SKM-1 treated with dmso at 0.1 percent for 144 hours (cell line): ENCODE results near the gene SLCO4A1.

Experiments
- DNase-seq: peaks from one replicate; lab custom pipeline; 2025; ENCODE audit not compliant: unreplicated experiment; lab: John Stamatoyannopoulos, UW

The SLCO4A1 gene

DNA sequence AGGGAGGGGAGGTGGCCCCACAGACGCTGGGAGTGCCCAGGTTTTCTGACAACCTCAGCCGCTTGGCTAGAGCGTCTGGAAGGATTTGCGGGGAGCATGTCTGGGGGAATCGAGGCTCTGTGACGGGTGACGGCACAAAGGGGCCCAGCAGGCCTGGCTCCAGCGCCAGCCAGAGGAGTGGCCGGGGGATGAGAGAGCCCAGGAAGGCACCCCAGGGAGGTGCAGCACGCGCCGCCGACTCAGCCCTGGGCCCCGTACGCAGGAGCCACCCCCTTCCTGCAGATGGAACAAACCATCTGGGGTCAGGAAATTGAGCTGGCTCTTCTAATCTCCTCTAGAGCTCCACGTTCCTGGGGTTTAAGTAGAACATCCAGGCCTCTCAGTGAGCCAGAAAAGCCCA lies 5.9 kb upstream of the SLCO4A1 start:
- DNase-seq: no peak

DNA sequence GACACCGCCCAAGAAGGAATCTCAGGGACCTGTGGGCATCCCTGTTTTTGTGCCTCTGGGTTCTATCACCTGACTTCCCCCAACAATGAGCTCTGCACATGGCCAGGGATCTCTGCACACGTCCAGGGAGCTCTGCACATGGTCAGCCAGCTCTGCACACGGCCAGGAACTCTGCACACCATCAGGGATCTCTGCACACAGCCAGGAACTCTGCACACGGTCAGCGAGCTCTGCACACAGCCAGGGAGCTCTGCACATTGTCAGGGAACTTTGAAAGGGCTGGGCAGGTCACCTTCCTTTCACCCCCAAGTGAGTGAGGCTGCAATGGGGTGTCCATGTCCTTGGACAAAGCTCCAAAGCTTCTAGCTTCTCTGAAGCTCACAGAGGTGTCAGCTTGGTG lies 5.2 kb upstream of the SLCO4A1 start:
- DNase-seq: no peak

DNA sequence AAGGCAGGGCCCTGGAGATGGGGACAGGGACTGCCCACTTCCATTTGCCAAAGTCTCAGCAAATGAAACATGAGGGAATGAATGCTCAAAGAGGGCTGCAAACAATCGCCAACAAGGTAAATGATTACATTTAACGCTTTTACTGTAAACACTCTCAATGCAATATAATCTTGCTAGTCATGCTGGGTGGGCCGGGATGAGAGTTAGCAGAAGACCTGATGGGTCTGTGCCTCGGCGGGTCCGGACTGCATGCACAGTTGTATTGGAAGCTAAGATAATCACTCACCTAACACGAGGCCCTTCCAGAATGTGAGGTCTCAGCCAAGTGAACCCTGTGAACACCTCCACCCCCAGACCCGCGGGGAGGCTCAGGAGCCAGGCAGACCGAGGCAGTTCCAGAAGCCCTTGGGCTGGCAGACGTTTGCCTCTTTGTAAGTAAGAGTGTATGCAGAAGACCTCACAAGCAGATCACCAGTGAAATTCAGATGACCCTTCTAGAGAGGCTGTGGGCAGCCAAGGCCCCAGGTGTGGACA lies 4.7 kb upstream of the SLCO4A1 start:
- DNase-seq: no peak

DNA sequence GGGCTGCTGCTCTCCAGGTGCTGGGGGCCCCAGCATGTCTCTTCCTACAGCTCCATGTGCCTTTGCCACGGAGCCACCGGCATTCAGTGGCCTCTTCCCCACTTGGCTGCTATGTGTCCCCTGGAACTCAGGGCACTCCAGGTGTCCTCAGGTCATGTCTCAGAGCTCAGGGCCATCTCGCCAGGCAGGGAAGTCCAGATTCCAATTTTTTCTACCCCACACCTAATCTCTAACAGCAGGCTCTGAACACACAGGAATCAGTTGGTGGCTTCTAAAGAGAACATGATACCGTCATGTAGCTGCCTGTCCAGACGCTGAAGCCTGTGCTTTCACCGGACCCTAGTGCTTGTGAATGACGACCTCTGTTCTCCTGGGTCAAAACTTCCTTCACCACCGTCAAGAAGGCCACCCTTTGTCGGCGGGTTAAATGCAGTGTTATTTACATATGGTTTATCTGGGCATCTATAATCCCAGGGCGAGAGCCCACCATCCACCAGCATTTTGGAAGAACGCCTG lies 4.2 kb upstream of the SLCO4A1 start:
- no peak for DNase-seq

DNA sequence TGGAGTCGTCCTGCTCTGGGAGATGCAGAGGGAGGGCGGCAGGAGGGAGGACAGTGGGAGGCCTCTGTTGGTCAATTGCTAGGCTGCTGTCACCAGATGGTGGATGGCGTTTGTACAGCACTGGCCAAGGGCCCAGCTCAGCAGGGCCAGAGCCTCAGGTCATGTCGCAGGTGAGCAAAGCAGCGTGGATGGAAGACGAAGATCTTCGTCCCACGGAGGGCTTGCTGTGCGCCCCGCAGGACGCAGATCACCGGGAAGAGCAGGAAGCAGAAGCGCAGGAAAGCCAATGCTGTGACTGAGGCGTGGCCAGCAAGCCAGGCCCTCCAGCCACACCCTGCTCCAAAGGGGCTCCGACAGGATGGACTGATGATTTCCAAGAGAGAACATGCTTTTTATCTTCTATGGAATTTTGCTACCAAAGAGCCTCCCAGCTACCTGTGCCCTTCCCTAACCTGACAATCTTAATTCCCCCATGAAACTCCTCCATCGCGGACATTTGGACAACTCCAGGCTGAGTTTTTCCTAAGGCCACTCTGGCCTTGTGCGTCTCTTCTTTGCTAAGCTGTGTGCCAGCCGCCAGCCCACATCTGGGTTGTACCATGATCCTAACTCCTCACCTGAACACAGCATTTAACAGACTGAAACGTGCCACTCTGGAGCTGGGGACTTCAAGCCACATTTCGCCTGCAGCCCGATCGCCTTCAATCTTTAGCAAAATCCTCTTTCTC lies 3.5 kb upstream of the SLCO4A1 start:
- DNase-seq: no peak

DNA sequence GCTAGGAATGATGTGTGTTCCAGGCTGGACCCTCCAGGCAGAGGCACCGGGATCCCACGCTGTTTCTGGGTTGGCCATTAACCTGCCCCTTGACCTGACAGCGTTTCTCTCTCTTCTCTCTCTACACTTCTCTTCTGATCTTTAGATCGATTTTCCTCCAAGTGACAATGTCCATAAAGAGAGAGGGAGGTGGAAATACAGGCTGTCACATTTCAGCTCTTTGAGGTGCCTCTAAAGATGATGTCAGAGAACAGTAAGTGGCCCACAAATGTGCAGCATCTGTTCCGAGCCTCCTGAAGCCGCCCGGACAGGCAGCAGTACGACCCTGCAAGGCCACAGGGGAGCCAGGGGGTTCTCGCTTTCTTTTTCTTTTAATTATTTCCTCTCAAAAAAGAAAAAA lies 2.5 kb upstream of the SLCO4A1 start:
- no peak for DNase-seq

DNA sequence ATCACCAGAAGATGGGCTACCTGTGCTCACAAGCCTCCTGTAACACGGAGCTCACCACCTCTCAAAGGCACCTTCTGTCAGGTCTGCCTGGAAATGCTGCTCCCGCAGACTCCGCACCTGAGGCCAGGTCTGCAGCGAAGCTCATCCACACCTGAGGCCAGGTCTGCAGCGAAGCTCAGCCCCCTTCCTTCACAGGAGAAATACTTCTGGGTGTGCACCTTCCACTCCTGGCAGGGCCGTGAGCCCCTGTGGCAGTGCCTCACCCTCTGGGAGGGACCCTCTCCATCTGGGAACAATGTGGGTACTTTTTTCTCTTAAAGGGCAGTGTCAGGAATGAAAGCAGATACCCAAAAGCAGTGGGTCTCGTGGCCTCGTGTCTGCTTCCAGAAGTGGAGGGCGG lies 1.4 kb upstream of the SLCO4A1 start:
- DNase-seq: no peak

DNA sequence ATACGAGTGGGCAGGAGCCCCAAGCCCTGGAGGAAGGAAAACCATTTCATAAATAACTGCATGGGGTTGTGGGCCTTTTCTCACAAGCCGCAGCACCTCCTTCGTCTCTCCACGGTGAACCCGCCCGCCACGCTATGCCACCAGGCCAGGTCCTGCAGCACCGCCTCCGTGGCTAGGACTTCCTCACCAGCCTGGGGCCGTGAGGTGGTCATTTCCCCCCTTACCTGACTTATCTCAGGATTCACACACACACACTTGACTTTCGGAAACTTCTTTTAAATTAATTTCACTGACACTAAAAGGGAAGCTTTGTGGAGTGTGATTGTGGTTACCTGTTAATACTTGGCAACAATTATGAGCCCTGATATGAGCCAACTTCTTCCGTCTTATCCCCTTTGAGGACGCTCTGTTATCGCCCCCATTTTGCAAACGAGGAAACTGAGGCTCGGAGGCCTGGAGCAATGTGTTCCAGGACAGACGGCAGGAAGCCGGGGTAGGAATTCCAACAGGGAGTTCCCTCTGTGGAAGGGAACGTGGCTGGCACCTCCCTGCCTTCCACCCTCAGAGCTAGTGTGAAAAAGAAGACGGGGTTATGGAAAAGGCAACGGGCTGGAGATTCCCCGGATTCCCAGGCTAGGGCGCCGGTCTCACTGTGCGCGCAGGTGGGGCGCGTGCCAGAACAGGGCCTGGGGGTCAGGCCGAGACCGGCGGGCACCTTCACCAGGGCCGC lies 817 bp upstream of the SLCO4A1 start:
- DNase-seq: no peak

DNA sequence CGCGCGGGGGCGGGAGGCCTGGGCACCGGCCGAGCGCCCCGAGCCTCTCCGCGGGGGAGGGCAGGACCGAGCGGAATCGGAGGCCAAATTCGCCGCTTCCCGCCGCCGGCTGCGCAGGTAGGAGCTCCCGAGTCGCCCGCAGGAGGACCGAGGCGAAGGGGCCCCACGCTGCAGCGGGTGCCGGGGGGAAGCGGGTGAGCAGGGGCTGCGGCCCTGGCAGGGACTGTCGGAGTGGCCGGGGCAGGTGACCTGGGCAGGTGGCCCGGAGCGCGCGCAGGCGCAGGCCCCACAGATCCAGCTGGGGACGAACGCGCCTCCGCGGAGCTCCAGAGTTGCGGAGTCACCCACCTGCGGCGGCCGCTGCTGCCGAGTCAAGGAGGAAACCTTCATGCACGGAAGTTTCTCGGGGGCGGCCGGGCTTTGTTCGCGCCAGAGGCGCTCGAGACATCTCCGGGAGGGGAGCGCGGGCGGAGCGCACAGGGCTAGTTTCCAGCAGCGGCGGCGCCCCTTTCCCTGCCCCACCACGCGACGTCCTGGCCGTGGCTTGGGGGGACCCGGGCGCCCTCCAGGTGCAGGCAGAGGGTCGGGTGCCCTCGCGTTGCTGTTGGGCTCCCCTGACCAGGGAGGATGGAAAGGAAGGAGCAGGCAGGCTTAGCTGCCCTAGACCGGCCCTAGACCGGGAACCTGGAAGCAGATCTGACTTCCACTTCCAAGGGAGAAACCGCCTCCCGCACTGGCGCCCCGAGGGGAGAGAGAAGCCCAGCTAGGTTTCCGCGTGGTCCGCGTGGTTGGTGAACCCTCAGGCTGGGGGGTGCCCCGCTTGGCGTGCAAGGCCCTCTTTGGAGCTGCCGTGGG lies 590 bp downstream of the SLCO4A1 start:
- peak; percentile 11 for DNase-seq

DNA sequence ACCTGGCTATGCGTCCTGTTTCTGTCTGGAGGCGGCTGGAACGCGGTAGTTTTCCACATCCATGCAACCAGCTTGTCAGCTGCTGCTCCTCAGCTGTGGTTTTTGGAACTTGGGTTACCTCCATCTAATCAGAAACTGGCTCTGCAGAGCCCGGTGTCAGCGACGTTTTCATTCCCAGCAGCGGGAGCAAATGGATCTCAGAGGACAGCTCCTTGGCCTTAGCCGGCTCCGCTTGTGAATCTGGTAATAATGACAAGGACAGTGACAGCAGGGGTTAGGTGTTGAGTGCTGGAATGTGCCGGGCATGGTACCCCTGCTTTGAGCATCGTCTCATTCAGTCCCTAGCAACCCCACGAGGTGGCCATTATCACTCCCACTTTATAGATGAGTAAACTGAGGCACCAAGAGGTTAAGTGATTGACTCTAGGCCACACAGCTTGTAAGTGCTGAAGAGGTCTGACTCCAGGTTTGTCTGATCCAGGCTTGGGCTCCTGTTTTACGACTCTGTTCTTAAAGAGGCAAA lies 1.3 kb downstream of the SLCO4A1 start:
- no peak for DNase-seq

DNA sequence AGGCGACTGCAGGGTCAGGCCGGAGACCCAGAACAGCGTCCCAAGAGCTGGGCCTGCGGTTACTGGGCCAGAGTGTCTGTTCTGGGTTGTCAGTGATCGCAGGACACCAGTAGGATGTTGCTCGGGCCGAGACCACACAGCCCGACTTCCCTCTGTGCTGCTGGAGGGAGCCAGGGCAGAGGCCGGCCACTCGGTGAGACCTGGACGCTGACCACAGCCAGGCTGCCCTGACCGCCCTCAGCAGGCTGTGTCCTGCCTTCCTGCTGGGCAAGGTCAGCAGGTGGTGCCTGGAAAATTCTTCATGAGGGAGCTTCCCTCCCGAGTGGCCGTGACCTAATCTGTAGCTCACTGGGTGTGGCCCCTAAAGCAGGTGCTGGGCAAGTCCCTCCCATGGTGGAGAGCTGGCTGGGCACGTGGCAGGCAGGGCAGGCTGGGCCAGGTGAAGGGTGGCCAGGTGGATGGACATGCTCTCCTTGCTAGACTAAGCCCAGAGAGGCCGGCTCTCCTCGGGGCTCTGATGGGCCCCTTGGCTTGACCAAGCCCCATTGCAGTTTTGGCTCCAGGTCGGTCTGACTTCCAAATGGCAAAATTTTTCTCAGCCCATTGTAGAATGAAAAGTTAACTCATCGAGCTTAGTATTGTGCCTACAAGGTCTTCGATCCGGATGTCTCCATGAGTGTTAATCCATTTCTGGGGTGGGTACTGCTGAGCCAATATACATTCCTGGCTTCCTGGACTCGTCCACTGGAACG lies 1.9 kb downstream of the SLCO4A1 start:
- no peak for DNase-seq

DNA sequence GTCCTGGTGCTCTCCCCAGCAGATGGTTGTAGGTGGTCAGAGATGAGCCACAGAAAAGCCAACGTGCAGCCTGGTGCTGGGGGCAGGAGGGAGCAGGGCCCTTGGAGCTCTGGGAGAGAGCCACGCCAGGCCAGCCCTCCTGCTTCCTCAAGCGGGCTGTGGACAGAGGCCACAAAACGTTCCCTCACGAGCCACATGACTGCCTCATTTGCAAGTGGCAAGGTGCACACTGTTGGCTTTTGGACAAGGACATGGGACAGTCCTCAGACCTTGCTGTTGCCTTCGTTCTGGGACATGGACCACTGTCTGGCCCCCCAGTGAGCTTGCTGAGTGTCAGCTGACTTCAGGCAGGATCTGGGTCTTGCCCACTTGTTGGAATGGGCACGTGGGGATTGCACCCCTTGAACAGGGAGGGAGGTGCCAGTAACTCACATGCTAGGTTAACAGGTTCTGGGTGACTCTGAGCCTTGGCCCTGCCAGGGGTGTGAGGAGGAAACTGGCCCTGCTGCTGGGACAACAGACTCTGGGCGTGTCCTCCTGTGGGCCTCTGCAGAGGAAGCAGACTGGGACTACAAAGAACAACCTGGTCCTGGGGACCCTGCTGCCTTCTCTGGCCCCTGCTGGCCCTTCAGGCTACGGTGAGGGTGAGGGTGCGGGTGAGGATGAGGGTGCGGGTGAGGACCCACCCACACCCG lies 2.6 kb downstream of the SLCO4A1 start:
- peak; percentile 17 for DNase-seq

DNA sequence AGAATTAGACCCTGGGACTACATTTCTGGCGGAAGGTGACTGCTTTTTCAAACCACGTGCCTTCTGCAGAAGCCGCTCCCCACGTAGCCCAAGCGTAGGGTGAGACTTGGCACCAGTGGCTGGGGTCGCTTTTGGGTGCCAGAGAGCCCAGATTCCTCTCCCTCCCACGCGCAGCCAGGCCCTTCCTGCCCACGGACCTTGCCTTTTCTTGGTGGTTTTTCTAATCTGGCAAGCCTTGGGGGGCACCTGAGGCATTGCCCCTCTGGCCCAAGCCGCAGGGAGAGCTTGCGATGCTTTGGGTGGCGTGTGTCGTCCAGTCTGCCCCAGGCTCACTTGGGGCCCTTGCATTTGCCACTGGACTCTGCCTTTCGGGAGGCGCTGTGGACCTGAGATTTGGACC lies 3.3 kb downstream of the SLCO4A1 start:
- no peak for DNase-seq

DNA sequence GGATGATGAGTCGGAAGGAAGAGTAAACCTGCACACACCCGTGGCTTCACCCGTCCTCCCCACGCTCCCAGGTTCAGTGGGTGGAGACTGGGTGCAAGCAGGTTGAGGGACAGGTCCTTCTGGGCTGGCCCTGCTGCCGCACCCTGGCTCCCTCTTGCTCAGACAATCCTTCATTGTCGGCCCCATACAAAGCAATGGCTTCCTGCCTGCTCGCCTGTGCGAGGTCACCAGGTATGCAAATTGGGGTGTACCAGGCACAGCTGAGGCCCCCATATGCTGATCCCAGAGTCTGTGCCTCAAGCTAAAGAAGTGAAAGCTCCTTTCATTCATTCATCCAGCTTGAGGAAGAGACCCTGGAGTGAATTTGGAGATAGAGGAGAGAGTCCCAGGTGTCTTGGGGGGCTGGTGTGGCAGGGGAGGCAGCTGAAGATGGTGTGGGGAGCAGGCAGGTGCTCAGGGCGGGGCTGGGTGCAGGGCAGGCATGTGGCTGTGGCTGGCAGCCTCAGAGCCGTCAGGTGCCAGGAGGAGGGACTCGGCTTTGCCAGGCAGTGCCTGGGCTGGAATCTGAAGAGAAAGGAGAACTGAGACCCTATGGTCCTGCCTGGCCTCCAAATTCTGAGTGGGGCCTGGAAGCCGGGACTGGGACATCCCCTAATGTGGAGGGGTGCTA lies 4.7 kb downstream of the SLCO4A1 start:
- no peak for DNase-seq

DNA sequence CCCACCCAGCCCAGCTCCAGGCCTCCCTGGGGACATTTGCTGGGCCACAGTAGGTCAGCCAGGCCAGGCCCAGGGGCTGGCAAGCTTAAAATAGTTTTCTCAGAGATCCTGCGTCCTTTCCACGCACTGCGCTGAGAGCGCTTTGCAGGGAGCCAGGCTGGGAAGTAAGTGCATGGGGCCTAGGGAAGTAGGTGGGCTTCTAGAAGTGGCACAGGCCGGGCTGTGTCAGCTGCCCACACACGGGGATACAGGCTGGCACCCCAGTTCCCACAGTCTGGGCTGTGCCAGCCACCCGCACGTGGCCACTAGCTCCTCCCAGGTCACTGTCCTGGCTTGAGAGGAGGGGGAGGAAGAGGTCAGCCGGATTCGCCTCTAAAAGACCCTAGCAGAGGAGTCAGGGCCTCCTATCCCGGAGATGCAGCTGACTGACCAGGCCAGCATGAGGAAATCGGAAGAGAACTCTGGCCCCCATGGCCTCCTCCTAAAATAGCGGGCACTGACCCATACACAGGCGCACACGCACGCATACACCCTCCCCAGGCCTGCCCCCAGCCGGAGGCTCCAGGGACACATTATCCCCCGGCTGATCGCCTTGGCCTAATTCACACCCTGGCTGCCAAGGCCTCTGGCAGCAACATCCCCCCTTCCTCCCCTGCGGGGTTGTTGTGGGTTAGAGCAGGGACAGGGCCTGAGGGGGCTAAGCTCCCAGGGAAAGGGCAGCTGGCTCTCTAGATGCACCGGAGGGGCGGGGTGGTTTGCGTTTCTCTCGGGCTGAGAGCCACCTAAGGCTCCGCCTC lies 5.4 kb downstream of the SLCO4A1 start:
- DNase-seq: no peak

DNA sequence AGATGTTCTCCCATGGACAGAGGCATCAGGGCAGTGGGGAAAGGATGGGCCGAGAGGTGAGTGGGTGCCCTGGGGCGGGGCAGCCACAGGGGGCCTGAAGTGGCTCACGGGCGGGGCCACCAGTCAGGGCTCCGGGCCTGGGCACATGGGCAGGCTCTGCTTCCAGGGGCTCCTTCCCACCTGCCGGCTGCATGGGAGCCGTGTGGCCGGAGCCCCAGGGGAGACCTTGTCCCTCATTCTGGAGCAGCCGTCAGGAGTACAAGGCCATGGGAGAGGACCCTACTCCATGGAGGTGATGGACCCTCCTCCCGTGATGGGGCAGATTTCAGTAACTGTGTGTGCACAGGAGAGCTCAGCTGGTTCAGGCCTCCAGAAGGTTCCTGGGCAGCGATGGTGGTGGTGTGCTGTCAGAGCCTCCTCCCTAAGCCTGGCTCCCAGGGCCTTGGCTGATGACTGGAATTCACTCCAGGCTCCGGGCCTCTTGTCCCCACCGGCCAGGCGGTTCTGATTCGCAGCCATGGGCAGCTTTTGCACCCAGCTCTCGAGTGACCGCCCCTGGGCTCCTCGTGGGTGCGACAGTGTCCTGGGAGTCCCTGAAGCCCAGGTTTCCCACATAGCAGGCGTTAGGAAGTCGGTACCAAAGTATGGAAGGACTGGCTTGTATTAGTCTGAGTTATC lies 6.2 kb downstream of the SLCO4A1 start:
- no peak for DNase-seq

DNA sequence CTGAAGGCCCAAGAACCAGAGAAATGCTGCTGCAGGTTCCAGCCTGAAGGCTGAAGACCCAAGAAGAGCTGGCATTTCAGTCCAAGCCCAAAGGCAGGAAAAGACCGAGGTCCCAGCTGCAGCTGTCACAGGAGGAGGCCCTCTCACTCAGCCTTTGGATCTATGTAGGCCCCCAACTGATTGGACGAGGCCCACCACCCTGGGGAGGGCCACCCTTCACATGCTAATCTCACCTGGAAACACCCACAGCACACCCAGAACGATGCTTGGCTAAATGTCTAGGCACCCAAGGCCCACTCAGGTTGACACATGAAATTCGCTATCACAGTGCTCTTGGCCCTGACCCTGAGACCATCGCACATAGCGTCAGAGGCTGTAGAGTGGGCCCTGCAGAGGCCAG lies 6.8 kb downstream of the SLCO4A1 start:
- DNase-seq: no peak
